K562 (cell line): Measurements from ENCODE around the gene MECP2. TPM values are rescaled to one million over a fixed set of nuclear protein-coding genes. Genes with fewer than 3 reads are reported as not detected.
A peak's percentile ranks its signal among the peaks of the same experiment; 100 is the strongest.

ENCODE experiments used
- CEBPG ChIP-seq, 3 experiments: fragments of 200-800 bp in 1 of 3; sonication (Bioruptor generic) in 1 of 3; sonication (generic) in 1 of 3; formaldehyde crosslinking in 1 of 3; IDR thresholded peaks in 2 of 3; conservative IDR thresholded peaks in 1 of 3; 2 replicates each; pipeline versions ENCODE4 v1.6.1 to v1.8.0; 2016 to 2022; ENCODE audit warnings: missing compliant biosample characterization in 2 of 3, missing genetic modification characterization in 2 of 3, mild to moderate bottlenecking in 1 of 3, missing genetic modification reagents in 1 of 3
- ELF2 ChIP-seq: fragments of 250-450 bp; sonication (Bioruptor Pico); IDR thresholded peaks from 2 replicates; pipeline ENCODE4 v1.5.0; 2021; ENCODE audit warnings: mild to moderate bottlenecking
- ESRRA ChIP-seq: fragments of 450-650 bp; IDR thresholded peaks from 2 replicates; pipeline ENCODE4 v1.6.1; 2014; ENCODE audit warnings: low read depth, mild to moderate bottlenecking, moderate library complexity, borderline replicate concordance
- MIER1 ChIP-seq: fragments of 450-650 bp; IDR thresholded peaks from 2 replicates; pipeline ENCODE4 v1.6.1; 2016; ENCODE audit warnings: antibody characterized with exemption, mild to moderate bottlenecking, low read depth
- NEUROD1 ChIP-seq: fragments of 150-350 bp; IDR thresholded peaks from 2 replicates; pipeline ENCODE4 v1.6.1; 2014; ENCODE audit warnings: borderline replicate concordance, low read length, low read depth; ENCODE audit not compliant: partially characterized antibody
- PRMT5 ChIP-seq: sonication (generic); formaldehyde crosslinking; IDR thresholded peaks from 2 replicates; pipeline ENCODE4 v1.5.0; 2020; ENCODE audit warnings: missing genetic modification reagents
- RBFOX2 ChIP-seq: fragments of 200-400 bp; formaldehyde crosslinking; IDR thresholded peaks from 2 replicates; pipeline ENCODE4 v1.6.1; 2017; ENCODE audit warnings: low read depth, mild to moderate bottlenecking, low read length, moderate library complexity
- TFAM ChIP-seq: fragments of 250-450 bp; sonication (Bioruptor Pico); conservative IDR thresholded peaks from 2 replicates; pipeline ENCODE4 v1.5.0; 2021; ENCODE audit warnings: mild to moderate bottlenecking, moderate library complexity
- ZBTB9 ChIP-seq: fragments of 450-650 bp; formaldehyde crosslinking; IDR thresholded peaks from 2 replicates; pipeline ENCODE4 v1.4.0; 2020; ENCODE audit warnings: mild to moderate bottlenecking, moderate library complexity
- ZKSCAN8 ChIP-seq: fragments of 200-800 bp; sonication (Bioruptor generic); IDR thresholded peaks from 2 replicates; pipeline ENCODE4 v1.6.1; 2016; ENCODE audit warnings: missing genetic modification characterization, missing compliant biosample characterization
- ZNF551 ChIP-seq: fragments of 250-450 bp; sonication (Bioruptor Pico); IDR thresholded peaks from 2 replicates; pipeline ENCODE4 v1.5.0; 2021; ENCODE audit warnings: mild to moderate bottlenecking, moderate library complexity
- ZSCAN29 ChIP-seq: fragments of 450-650 bp; IDR thresholded peaks from 2 replicates; pipeline ENCODE4 v1.6.1; 2017
- polyA plus RNA-seq, 8 experiments: library from polyadenylated mRNA; depleted of rRNA in 4 of 8; stranded (reverse) in 5 of 8; unstranded in 3 of 8; fragments of >200 nt; fragmentation: Nextera tagmentation in 2 of 8; fragmentation: Illumina TruSeq in 1 of 8; extraction: Ambion mirVana in 2 of 8; extraction: Trizol in 1 of 8; gene quantifications; 2 replicates each; pipeline versions ENCODE4 v1.2.1 to v1.2.3, GENCODE V29; 2011 to 2014; ENCODE audit warnings: inconsistent platforms in 1 of 8, missing spikeins in 1 of 8
- total RNA-seq, 7 experiments: library from RNA; depleted of rRNA in 6 of 7; stranded (reverse); fragments of >200 nt in 6 of 7; fragmentation: Illumina TruSeq in 2 of 7; extraction: Trizol in 2 of 7; gene quantifications; 2 replicates each; pipeline versions ENCODE4 v1.2.1 to v1.2.3, GENCODE V29; 2011 to 2021; ENCODE audit warnings: low replicate concordance in 1 of 7
- TF ChIP-seq, protein P1 (sequence below): fragments of 250-450 bp; sonication (Bioruptor Pico); IDR thresholded peaks from 2 replicates; pipeline ENCODE4 v1.5.1; 2021; ENCODE audit warnings: mild to moderate bottlenecking
- TF ChIP-seq, protein P2 (sequence below): fragments of 450-650 bp; formaldehyde crosslinking; conservative IDR thresholded peaks from 2 replicates; pipeline ENCODE4 v1.4.0; 2022; ENCODE audit warnings: mild to moderate bottlenecking, missing genetic modification characterization

MECP2 gene
- total and polyA plus RNA-seq, 9 of the 15 experiments (the other 6 are each of a cell fraction or from before 2014, with no cell fraction given), result 2.1 to 50.9 (median 30.5) TPM

DNA sequence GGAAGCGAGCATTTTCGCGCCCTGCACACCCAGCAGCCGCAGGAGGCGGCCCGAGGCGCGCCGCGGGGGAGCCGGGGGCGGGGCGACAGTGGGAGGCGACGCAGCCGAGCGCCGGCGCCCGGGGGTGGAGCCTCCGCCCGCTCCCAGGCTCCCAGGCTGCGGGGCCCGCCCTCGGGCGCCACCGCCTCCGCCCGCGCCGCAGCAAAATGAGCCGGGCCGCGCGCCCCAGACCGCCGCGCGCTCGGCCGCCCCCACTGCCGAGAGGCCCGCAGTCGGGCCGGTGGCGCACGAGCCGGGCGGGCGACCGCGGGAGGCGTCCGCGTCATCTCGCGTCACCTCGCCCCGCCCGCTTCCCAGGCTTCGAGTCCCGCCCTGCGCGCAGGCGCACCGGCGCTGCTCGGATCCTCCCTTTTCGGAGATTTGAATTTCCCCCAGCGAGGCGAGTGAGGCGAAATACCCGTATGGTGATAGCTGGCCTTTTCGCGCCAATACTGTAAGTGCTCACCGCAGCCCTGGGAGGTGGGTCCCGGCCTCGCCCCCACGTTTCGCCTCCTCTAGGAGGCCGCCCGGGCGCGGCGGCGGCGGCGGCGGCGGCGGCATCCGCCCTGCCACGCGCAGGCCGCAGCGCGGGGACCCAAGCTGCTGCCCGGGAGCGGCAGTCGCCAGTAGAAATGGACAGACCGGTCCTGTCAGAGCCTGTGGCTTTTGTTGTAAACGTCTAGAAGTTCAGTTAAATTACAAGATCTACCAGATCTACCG, 125.0 kb downstream of the MECP2 start, which contains the start of gene TMEM187 (continued):
- no peak for TF ChIP-seq CEBPG (CRISPR knock-in tag; IDR thresholded peaks at IDR 0.05)
- TF ChIP-seq CEBPG (tag; conservative IDR thresholded peaks at IDR 0.05 in 1 of 2, IDR thresholded peaks at IDR 0.05 in 1 of 2), result no peak
- no peak for TF ChIP-seq PRMT5 (CRISPR knock-in tag)
- no peak for TF ChIP-seq ZKSCAN8 (CRISPR knock-in tag)
- no peak for TF ChIP-seq ZNF551 (CRISPR knock-in tag)
- TF ChIP-seq, protein P1, sequence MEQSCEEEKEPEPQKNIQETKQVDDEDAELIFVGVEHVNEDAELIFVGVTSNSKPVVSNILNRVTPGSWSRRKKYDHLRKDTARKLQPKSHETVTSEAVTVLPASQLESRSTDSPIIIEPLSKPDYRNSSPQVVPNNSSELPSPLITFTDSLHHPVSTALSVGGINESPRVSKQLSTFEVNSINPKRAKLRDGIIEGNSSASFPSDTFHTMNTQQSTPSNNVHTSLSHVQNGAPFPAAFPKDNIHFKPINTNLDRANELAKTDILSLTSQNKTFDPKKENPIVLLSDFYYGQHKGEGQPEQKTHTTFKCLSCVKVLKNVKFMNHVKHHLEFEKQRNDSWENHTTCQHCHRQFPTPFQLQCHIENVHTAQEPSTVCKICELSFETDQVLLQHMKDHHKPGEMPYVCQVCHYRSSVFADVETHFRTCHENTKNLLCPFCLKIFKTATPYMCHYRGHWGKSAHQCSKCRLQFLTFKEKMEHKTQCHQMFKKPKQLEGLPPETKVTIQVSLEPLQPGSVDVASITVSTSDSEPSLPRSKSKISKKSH (CRISPR knock-in tag), result no peak
- TF ChIP-seq NEUROD1, result no peak
- TF ChIP-seq ESRRA, result peak; percentile 15; the same call in 1 of the 2 replicates
- TF ChIP-seq RBFOX2, result peak; percentile 83
- no peak for TF ChIP-seq ZSCAN29
- no peak for TF ChIP-seq ELF2 (CRISPR knock-in tag)
- TF ChIP-seq TFAM (CRISPR knock-in tag), result no peak
- TF ChIP-seq MIER1, result no peak
- TF ChIP-seq, protein P2, sequence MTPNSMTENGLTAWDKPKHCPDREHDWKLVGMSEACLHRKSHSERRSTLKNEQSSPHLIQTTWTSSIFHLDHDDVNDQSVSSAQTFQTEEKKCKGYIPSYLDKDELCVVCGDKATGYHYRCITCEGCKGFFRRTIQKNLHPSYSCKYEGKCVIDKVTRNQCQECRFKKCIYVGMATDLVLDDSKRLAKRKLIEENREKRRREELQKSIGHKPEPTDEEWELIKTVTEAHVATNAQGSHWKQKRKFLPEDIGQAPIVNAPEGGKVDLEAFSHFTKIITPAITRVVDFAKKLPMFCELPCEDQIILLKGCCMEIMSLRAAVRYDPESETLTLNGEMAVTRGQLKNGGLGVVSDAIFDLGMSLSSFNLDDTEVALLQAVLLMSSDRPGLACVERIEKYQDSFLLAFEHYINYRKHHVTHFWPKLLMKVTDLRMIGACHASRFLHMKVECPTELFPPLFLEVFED (CRISPR knock-in tag), result no peak
- TF ChIP-seq ZBTB9 (CRISPR knock-in tag), result no peak; the same call in 1 of the 2 replicates
